Stimulated activated CD4-positive, alpha-beta T cell treated with anti-CD3 and anti-CD28 coated beads, Interleukin-1b, Interleukin-23, amount 100 ng/mL, for 48 hours (primary cell): ENCODE results near the gene PTPN13.

Source experiments
- DNase-seq: peaks from one replicate; pipeline ENCODE4 v3.0.0-alpha.2; 2020

Gene PTPN13

DNA sequence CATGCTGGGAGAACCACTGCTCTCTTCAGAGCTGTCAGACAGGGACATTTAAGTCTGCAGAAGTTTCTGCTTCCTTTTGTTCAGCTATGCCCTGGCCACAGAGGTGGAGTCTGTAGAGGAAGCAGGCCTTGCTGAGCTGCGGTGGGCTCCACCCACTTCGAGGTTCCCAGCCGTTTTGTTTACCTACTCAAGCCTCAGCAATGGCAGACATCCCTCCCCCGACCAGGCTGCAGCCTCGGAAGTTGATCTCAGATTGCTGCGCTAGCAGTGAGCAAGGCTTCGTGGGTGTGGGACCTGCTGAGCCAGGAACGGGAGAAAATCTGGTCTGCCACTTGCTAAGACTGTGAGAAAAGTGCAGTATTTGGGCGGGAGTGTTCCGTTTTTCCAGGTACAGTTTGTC lies 136.2 kb downstream of the PTPN13 start:
- no peak for DNase-seq

DNA sequence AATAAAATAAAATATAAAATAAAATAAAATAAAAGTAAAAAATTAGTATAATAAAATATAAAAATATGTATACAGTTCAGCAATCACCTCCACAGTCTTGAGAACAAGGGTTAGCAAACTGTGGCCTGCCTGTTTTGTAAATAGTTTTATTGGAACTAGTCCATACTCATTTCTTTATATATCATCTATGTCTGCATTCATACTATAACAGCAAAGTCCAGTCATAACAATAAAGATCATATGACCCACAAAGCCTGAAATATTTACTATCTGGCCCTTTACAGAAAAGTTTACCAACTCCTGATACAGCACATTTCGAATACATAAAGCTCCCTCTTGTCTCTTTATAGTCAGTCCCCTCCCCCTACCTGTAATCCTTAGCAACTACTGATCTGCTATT lies 143.1 kb downstream of the PTPN13 start:
- DNase-seq = no peak

DNA sequence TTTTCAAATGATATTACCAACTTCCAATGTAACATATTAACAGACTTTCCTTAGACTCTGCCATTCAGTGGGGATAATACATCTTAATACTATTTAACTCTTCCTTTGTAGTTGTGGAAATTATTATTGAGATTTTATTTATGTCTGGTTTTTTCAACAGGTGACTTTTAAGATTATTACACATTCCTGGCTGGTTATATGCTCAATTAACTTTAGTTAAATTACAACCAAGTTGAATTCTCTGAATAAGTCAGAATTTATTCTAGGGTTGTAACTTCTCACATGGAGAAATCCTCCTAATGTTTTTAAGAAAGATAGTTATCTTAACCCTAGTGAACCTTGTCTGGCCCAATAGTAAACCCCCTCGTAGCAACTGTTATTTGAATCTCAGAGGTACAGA lies 147.7 kb downstream of the PTPN13 start:
- no peak for DNase-seq

DNA sequence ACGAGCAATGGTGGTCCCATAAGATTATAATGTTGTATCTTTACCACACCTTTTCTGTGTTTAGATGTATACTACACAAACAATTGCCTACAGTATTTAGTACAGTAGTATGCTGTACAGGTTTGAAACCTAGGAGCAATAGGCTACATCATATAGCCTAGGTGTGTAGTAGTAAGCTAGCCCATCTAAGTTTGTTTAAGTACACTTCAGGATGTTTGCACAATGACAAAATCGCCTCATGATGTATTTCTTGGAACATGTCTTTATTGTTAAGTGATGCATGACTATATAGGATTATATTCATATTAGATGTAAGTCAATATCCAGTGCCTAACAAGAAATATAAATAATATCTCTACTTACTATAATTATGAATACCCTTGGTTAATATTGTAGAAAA lies 150.5 kb downstream of the PTPN13 start:
- no peak for DNase-seq

DNA sequence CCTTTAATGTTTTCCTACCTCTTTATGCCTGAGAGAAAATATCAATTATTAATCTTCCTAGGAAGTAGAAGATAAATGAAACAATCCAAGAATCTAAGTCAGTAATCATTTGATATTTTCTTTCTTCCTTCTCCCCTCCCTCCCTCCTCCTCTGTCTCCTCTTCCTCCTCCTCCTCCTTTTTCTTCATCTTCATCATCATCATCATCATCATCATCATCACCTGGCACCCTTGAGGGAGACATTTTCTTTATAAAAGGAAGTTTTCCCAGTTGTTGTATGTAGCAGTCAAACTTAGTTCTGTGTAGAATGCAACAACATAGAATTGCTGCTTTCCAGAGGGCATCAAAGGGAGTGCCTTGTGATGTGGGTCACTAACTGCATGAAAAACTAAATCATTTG lies 155.0 kb downstream of the PTPN13 start:
- DNase-seq = no peak

DNA sequence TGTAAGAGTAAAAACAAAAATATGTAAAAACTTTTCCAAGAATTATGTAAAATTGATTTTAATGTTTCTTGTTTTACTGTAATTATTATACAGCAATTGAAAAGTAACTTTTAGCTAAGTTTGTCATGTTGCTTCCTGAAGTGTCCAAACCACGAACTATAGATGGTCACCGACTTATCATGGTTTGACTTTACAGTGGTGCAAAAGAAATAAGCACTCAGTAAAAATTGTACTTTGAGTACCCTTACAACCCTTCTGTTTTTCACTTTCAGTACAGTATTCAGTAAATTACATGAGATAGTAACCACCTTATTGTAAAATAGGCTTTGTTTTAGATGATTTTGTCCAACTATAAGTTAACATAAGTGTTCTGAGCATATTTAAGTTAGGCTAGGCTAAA lies 161.3 kb downstream of the PTPN13 start:
- DNase-seq = no peak

DNA sequence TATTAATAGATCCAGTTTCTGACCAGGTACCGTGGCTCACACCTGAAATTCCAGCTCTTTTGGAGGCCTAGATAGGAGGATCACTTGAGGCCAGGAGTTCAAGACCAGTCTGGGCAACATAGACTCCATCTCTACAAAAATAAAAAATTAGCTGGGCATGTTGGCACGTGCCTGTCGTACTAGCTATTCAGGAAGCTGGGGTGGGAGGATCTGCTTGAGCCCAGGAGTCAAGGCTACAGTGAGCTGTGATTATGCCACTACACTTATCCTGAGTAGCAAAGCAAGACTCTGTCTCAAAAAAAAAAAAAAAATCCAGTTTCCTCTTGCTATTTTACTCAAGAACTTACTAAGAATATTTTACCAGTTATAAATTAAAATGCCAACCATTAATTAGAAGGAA lies 163.4 kb downstream of the PTPN13 start:
- no peak for DNase-seq

DNA sequence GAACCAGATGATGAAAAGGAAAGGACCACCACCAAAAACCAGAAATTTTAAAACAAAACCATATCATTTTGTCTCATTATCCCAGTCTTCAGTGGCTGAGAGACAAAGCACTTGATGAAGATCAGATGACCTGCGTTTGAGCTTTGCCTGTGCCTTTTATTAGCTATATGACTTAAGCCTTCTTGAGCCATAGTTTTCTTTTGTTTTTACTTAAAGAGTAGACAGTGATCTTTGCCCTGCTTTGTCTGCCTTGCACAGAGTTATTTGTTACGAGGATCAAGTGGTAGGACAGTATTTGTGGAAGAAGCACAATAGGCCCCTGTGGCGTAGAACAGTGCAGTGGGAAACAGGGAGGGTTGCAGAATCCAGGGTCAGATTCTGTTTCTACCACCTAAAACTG lies 165.2 kb downstream of the PTPN13 start:
- no peak for DNase-seq

DNA sequence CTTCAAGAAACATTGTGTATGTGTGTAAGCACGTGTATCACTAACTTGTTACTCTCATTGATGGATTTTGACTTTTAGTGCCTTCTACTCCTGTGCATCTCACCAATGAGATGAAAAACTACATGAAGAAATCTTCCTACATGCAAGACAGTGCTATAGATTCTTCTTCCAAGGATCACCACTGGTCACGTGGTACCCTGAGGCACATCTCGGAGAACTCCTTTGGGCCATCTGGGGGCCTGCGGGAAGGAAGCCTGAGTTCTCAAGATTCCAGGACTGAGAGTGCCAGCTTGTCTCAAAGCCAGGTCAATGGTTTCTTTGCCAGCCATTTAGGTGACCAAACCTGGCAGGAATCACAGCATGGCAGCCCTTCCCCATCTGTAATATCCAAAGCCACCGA lies 168.5 kb downstream of the PTPN13 start:
- DNase-seq = no peak

GRCh38 chr4:86769794-86770193 lies 175.7 kb downstream of the PTPN13 start:
- DNase-seq = no peak

DNA sequence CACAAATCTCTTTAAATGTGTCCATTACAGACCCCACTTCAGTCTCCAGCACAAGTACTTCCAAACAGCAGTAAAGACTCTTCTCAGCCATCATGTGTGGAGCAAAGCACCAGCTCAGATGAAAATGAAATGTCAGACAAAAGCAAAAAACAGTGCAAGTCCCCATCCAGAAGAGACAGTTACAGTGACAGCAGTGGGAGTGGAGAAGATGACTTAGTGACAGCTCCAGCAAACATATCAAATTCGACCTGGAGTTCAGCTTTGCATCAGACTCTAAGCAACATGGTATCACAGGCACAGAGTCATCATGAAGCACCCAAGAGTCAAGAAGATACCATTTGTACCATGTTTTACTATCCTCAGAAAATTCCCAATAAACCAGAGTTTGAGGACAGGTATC lies 177.0 kb downstream of the PTPN13 start:
- DNase-seq = no peak

DNA sequence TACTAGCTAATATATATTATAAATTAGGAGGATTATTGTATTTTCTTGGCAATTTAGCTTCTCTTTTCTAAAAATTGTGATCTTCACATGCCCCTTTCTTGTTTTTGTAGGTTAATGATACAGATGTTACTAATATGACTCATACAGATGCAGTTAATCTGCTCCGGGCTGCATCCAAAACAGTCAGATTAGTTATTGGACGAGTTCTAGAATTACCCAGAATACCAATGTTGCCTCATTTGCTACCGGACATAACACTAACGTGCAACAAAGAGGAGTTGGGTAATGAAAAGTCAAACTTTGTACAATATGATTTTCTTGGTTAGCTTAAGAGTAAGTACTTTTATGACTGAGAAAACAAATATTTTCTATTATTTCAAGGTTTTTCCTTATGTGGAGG lies 180.9 kb downstream of the PTPN13 start:
- no peak for DNase-seq

DNA sequence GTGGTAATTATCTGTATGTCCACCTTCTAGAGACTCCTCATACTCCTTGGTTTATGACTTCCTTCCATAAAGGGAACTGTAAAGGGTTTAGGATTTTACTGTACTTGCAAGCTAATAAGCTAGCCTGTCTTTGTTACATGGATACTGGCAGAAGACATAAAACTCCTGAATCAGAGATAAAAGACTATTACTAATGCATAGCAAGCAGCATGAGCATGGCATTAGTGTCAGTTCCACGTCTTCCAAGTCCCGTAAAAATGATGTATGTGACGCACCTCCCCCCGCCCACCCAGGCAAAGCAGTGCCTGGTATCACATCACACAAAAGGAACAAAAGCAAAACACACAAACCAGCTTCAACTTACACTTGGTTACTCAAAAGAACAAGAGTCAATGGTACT lies 184.1 kb downstream of the PTPN13 start:
- no peak for DNase-seq

GRCh38 chr4:86788826-86789225 lies 194.7 kb downstream of the PTPN13 start:
- DNase-seq = no peak

GRCh38 chr4:86791126-86791525 lies 197.0 kb downstream of the PTPN13 start:
- DNase-seq = no peak

DNA sequence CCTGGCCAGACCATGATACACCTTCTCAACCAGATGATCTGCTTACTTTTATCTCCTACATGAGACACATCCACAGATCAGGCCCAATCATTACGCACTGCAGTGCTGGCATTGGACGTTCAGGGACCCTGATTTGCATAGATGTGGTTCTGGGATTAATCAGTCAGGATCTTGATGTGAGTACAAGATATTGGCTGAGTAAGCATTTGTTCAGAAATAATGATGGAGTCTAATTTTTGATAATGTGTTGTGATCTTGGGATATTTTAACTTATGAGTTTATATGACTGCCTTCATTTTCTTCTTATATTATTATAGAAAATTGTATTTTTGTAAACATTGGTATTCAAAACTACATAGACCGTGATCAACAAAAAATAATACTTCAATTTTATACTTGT lies 215.7 kb downstream of the PTPN13 start:
- DNase-seq = no peak

DNA sequence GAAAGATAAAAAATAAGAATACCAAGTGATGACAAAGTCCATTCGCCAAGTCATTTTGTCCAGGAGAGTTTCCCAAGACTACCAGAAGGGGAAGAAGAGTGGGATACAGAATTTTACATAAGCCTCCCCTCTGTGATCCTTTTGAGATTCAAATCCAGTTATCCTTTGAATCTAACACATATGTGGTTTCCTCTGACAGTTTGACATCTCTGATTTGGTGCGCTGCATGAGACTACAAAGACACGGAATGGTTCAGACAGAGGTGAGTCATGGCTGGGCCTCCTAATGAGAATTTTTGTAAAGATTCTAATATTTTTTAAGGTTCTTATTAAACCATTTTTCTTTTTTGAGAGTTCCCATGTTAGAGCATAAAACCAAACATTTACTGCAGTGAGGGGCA lies 216.7 kb downstream of the PTPN13 start:
- no peak for DNase-seq

- DNase-seq = no peak
These were observed 221.5 kb downstream of the PTPN13 start for GRCh38 chr4:86815653-86816052.

DNA sequence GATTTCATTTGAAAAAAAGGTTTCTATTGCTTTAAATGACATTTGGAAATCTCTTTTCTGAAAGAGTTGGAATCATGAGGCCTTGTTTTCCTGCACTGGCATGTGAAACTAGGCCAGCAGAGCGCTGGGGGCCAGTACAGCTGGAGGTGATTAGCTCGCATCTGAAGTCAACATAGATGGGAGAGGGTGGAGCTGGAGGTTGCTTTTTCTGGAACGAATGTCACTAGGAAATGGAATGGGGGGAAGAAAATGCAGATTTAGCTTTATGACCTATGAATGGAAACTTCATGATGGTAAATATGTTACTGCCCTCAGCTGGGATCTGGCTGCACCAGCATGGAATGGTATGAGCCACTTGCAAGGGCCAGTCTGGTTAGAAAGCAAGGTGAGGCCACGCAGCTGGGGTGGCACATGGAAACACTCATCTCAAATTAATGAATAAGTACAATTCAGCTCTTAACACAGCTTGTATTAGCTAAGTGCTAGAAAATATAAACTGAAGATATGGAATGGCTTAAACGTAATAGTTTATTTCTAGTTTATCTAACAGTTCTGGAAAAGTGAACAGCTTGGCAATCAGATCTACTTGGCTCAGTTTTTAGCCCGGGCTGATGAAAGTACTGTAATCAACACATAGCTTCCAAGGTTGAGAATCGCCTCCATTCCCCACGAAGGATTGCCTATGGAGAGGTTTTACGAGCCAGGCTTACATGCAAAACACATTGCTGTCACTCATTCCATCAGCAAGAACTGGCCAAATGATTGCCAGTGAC lies 222.6 kb downstream of the PTPN13 start:
- DNase-seq = no peak

DNA sequence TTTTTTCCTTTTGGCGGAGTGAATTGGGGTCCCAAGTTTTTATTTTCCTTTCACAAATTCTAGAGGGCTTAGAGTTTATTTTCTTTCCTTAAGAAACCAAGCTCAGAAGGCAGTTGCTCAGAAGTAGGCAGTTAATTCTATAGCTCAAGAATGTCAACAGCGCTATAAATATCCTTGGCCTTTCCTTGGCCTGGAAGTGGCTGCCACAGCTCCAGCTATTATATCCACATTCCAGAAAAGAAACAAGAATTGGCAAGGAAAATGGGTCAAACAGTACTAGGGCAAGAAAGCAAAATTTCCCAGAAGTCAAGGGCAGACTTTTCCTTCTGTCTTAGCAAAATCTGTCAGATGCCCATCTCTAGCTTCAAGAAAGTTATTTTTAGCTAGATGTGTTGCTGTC lies 224.1 kb downstream of the PTPN13 start:
- DNase-seq = no peak

DNA sequence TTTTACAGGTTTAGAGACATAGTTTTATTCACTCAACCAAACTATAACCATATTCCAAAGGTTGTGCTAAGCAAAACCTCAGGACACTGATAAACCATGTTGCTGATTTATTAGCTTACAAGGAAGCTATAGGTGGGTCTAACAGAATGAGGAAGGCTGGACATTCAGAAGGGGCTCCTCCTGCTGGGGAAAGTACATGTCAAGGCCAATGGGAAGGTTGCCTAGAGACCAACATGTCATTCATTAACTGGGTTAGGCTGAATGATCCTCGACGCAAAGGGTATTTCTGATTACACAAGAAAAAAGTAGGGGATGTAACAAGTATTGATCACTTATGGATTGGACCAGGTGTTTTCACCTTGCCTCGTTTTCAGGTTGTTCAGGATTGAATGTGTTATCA lies 224.7 kb downstream of the PTPN13 start:
- DNase-seq = no peak

DNA sequence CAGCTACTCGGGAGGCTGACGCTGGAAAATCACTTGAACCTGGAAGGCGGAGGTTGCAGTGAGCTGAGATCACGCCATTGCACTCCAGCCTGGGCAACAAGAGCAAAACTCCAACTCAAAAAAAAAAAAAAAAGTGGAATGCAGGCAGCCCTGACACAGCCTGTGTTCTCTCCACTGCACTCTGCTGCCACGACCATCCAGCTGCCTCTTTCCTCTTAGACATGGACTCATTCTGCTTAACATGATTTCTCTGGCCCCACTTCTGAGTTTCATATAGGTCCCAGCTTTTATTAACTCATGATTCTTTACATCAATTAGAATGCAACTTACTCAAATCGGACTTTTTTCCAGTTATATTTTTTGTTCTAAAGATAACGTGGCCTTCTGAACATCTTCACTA lies 225.4 kb downstream of the PTPN13 start:
- no peak for DNase-seq

DNA sequence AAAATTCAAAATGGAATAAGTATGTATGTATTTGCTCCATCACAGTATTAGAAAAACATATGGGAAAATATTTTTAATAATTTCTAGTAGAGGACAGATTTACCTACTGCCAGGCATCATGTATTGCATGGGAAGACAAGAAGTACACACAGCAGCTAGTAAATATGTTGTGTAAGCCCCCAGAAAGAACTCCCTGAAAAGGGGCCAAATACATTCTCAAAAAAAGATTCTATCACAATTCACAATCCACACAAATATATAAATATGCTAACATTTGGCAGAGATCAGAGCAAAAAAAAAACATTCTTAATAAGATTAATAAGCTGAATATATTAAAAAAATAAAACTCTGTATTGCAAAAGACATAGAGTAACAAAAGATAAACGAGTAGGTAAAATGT lies 227.0 kb downstream of the PTPN13 start:
- no peak for DNase-seq

DNA sequence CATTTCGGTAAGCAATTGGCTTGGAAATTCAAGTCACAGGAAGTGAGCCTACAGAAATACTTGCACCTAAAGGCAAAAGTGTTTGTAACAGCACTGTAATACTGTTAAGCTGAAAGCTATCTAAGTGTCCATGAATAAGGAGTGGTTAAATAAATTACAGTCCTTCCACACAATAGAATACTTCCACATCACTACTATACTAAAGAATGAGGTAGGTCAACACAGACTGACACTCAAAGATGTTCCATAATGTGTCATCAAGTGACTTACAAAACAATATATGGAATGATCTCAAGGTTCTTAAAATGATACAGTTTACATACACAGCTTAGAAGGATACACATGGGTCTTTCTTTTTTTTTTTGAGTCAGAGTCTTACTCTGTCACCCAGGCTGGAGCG lies 228.0 kb downstream of the PTPN13 start:
- no peak for DNase-seq

- DNase-seq = no peak
These were observed 231.4 kb downstream of the PTPN13 start for GRCh38 chr4:86825511-86825910.
